HG02678 (cell line): ENCODE measurements around the gene FNIP1.
"Not testable (repeated sequence)": the region's sequence is repeated elsewhere in the genome, so short reads cannot be mapped to it uniquely, and the experiment has no call there.

Experiments used
- ATAC-seq: cut with Tn5 transposase; IDR thresholded peaks from one replicate; pipeline ENCODE4 v1.9.1; 2021; ENCODE audit warnings: mild to moderate bottlenecking, moderate library complexity; ENCODE audit not compliant: unreplicated experiment

The FNIP1 gene

GRCh38 chr5:131787736-131788135, 9.1 kb downstream of the FNIP1 start:
- ATAC-seq = no peak

- no peak for ATAC-seq
Observed at GRCh38 chr5:131786900-131787692, 9.7 kb downstream of the FNIP1 start.

GRCh38 chr5:131786036-131786435, 10.8 kb downstream of the FNIP1 start:
- no peak for ATAC-seq

- no peak for ATAC-seq
Observed at GRCh38 chr5:131783874-131784273, 12.9 kb downstream of the FNIP1 start.

- no peak for ATAC-seq
Observed at GRCh38 chr5:131783357-131783756, 13.5 kb downstream of the FNIP1 start.

- ATAC-seq = no peak
Observed at GRCh38 chr5:131782717-131783116, 14.1 kb downstream of the FNIP1 start.

- not testable (repeated sequence) for ATAC-seq
Observed at GRCh38 chr5:131778141-131778540, 18.7 kb downstream of the FNIP1 start.

- ATAC-seq = no peak
Observed at GRCh38 chr5:131776450-131776849, 20.4 kb downstream of the FNIP1 start.

GRCh38 chr5:131774652-131775367, 22.0 kb downstream of the FNIP1 start:
- no peak for ATAC-seq

- no peak for ATAC-seq
Observed at GRCh38 chr5:131773805-131774204, 23.0 kb downstream of the FNIP1 start.

- ATAC-seq = no peak
Observed at GRCh38 chr5:131771692-131772091, 25.1 kb downstream of the FNIP1 start.

GRCh38 chr5:131769961-131770360, 26.9 kb downstream of the FNIP1 start:
- ATAC-seq = no peak

GRCh38 chr5:131769336-131769735, 27.5 kb downstream of the FNIP1 start:
- no peak for ATAC-seq

- ATAC-seq = no peak
Observed at GRCh38 chr5:131767891-131768290, 28.9 kb downstream of the FNIP1 start.

- ATAC-seq = no peak
Observed at GRCh38 chr5:131766689-131767088, 30.1 kb downstream of the FNIP1 start.

- no peak for ATAC-seq
Observed at GRCh38 chr5:131765261-131765660, 31.6 kb downstream of the FNIP1 start.

GRCh38 chr5:131763968-131764367, 32.8 kb downstream of the FNIP1 start:
- ATAC-seq = no peak

GRCh38 chr5:131760793-131761192, 36.0 kb downstream of the FNIP1 start:
- ATAC-seq = no peak

GRCh38 chr5:131759704-131760103, 37.1 kb downstream of the FNIP1 start:
- no peak for ATAC-seq

- ATAC-seq = no peak
Observed at GRCh38 chr5:131758520-131758900, 38.3 kb downstream of the FNIP1 start.

GRCh38 chr5:131757830-131758519, 38.8 kb downstream of the FNIP1 start:
- ATAC-seq = no peak

- no peak for ATAC-seq
Observed at GRCh38 chr5:131756942-131757341, 39.9 kb downstream of the FNIP1 start.
